Thyroid gland (tissue), 4 donors: Measurements from ENCODE around the gene CPTP.

Source experiments
- POLR2A ChIP-seq, 2 donors: fragments of 450-650 bp; IDR thresholded peaks; one replicate each; pipeline ENCODE4 v1.6.1; 2017; ENCODE audit warnings: antibody characterized with exemption in 2 of 2, mild to moderate bottlenecking in 2 of 2, moderate library complexity in 1 of 2
- TF ChIP-seq, protein P1 (sequence below), 6 experiments: fragments of 200-600 bp in 3 of 6; fragments of 450-650 bp in 3 of 6; sonication (generic) in 3 of 6; IDR thresholded peaks; one replicate each; pipeline ENCODE4 v1.5.1; 2016 to 2019; ENCODE audit warnings: antibody characterized with exemption in 6 of 6, mild to moderate bottlenecking in 2 of 6, inconsistent platforms in 1 of 6, moderate library complexity in 1 of 6

DNA sequence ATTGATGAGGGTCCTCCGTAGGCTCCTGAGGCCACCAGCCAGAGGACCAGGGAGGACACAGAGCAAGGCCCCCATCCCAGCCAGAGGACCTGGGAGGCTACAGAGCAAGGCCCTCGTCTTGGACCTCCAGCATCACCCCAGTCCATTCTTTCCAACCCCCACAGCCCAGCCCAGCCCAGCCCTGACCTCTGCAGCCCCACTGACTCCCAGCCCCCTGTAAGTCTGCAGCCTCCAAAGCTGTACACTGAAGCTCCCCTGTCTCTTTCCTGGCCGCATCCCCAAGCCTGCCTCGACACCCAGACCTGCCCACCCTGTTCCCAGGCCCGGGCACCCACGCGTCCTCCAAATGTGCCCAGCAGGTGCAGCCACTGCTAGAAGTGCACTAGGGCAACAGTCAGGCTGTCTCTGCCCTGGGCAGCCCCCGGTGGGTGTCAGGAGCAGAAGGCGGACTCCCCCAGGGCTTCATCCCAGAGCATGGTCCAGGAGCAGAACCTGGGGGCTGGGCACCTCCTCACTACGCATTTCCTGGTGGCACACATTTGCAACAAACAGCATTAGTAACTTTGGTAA lies 22.5 kb downstream of the CPTP start:
- TF ChIP-seq, protein P1, sequence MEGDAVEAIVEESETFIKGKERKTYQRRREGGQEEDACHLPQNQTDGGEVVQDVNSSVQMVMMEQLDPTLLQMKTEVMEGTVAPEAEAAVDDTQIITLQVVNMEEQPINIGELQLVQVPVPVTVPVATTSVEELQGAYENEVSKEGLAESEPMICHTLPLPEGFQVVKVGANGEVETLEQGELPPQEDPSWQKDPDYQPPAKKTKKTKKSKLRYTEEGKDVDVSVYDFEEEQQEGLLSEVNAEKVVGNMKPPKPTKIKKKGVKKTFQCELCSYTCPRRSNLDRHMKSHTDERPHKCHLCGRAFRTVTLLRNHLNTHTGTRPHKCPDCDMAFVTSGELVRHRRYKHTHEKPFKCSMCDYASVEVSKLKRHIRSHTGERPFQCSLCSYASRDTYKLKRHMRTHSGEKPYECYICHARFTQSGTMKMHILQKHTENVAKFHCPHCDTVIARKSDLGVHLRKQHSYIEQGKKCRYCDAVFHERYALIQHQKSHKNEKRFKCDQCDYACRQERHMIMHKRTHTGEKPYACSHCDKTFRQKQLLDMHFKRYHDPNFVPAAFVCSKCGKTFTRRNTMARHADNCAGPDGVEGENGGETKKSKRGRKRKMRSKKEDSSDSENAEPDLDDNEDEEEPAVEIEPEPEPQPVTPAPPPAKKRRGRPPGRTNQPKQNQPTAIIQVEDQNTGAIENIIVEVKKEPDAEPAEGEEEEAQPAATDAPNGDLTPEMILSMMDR (IDR thresholded peaks at IDR 0.05), result no peak
- no peak for TF ChIP-seq POLR2A (IDR thresholded peaks at IDR 0.05)
